Measurements from ENCODE around the gene SMPX. TPM values are rescaled to one million over a fixed set of nuclear protein-coding genes. Genes with fewer than 3 reads are reported as not detected.

Gene SMPX
- total and polyA plus RNA-seq, 12 donors, result 171 to 894 (median 696) TPM

DNA sequence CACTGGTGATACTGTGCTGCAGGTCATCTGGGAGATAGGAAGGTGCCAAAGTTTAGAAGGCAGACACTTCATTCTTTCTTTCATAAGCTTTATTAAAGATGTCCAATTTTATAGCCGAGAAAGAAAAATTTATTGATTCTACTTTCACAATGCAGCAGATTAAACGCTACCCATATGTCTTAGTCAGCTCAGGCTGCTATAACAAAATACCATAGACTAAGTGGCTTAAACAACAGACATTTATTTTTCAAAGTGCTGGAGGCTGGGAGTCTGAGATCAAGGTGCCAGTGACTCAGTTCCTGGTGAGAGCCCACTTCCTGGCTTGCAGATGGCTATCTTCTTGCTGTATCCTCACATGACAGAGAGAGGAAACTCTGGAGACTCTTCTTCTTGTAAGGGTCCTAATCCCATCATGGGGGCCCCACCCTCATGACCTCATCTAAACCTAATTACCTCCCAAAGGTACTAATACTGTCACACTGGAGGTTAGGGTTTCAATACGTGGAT lies 66.4 kb downstream of the SMPX start:
- no peak overlapping the region for H3K4me3 ChIP-seq
- H3K36me3 ChIP-seq, result no peaks in the 10 kb centered on the region
- TF ChIP-seq, protein P1, sequence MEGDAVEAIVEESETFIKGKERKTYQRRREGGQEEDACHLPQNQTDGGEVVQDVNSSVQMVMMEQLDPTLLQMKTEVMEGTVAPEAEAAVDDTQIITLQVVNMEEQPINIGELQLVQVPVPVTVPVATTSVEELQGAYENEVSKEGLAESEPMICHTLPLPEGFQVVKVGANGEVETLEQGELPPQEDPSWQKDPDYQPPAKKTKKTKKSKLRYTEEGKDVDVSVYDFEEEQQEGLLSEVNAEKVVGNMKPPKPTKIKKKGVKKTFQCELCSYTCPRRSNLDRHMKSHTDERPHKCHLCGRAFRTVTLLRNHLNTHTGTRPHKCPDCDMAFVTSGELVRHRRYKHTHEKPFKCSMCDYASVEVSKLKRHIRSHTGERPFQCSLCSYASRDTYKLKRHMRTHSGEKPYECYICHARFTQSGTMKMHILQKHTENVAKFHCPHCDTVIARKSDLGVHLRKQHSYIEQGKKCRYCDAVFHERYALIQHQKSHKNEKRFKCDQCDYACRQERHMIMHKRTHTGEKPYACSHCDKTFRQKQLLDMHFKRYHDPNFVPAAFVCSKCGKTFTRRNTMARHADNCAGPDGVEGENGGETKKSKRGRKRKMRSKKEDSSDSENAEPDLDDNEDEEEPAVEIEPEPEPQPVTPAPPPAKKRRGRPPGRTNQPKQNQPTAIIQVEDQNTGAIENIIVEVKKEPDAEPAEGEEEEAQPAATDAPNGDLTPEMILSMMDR (IDR thresholded peaks at IDR 0.05), result no peak
- no peaks in the 10 kb centered on the region for H3K9me3 ChIP-seq
- no peak for DNase-seq
- intact Hi-C loops (cut with DNase I), result no loop called here
- no peak overlapping the region for H3K27ac ChIP-seq
- no peaks in the 10 kb centered on the region for H3K4me1 ChIP-seq
- H3K27me3 ChIP-seq, result no peaks in the 10 kb centered on the region
- 91 to 93% methylated on average over 3 of the region's 3 CpGs for WGBS, 2 donors
- ATAC-seq, result no peak

DNA sequence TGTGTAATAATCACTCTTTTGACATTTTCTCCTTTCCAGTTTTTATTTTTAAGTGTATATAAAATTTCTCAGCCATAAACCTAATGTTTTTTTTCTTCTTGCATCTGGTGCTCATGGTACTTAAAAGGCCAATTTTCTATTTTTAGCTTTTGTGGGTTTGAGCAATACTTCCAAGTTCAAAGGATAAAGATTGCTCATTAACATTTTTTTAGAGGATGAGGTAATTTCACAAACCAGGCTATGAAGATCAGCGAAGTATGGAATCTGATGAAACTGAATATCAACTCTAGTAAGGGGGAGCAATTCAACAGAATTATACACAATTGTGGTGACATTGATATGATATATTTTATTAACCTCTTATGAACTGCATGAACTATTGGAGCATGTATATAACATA lies 74.0 kb downstream of the SMPX start:
- H3K9me3 ChIP-seq, result no peaks in the 10 kb centered on the region
- ATAC-seq (no peak), DNase-seq (no peak)
- TF ChIP-seq, protein P1 (IDR thresholded peaks at IDR 0.05), result no peak
- no peak overlapping the region for H3K4me3 ChIP-seq
- no peaks in the 10 kb centered on the region for H3K27me3 ChIP-seq
- H3K36me3 ChIP-seq, result no peaks in the 10 kb centered on the region
- no peaks in the 10 kb centered on the region for H3K4me1 ChIP-seq
- WGBS, 2 donors, result 75 to 90% methylated on average over 1 of the region's 1 CpG
- intact Hi-C loops (cut with DNase I), result no loop called here
- H3K27ac ChIP-seq, result no peak overlapping the region

DNA sequence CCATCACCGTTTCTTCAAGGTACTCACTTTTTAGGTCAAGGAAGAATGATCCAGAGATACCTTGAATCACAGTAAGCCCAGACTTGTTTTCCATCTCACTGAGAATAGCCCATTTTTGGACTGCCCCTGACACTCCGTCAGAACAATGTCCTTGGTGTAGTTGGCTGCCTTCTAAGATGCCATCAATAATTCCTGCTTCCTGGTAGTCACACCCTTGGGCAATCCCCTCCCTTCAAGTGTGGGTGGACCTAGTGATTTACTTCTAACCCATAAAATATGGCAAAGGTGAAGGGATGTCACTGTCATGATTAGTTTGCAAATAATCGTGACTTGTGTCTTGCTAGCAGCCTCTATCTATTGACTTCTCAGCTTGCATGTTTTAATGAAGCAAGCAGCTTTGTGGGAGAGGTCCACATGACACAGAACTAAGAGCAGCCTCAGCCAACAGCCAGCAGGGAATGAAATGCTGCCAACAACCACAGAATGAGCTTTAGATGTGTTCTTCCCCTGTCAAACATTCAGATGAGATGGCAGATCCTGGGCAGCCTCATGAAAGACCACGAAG lies 79.8 kb downstream of the SMPX start:
- ATAC-seq, result no peak
- H3K27ac ChIP-seq, result no peak overlapping the region
- no peaks in the 10 kb centered on the region for H3K4me1 ChIP-seq
- H3K36me3 ChIP-seq, result no peaks in the 10 kb centered on the region
- 67 to 83% methylated on average over 4 of the region's 4 CpGs for WGBS, 2 donors
- peaks cover 0 to 24% (median 0%) of the 10 kb centered on the region in 7 donors for H3K27me3 ChIP-seq
- H3K9me3 ChIP-seq, result no peaks in the 10 kb centered on the region
- no peak overlapping the region for H3K4me3 ChIP-seq
- no peak for DNase-seq
- TF ChIP-seq, protein P1 (IDR thresholded peaks at IDR 0.05), result no peak
- intact Hi-C loops (cut with DNase I), result no loop called here

DNA sequence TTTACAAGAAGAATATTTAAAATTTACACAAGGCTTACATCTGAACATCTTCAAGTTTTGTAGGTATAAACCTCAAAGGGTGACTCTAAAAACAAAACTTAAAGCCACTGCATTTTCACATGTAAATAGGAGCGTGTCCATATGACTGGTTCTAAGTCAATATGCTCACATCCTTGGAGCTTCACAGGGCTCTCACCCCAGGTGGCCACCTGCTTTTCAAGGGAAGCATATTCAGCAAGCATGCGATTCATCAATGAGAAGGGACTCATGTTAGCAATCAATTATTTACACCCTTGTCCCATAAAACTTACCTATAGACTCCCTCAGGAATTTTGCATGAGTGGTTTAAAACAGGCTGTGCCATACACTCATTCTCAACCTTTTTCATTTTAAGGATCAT lies 82.0 kb downstream of the SMPX start:
- intact Hi-C loops (cut with DNase I), result no loop called here
- Histone ChIP-seq H3K36me3 (no peaks in the 10 kb centered on the region), H3K27ac (no peak overlapping the region), H3K4me1 (no peaks in the 10 kb centered on the region), H3K9me3 (no peaks in the 10 kb centered on the region), H3K27me3 (peaks cover 0 to 31% (median 0%) of the 10 kb centered on the region in 7 donors), H3K4me3 (no peak overlapping the region)
- TF ChIP-seq, protein P1 (IDR thresholded peaks at IDR 0.05), result no peak
- DNase-seq (no peak), ATAC-seq (no peak)
- WGBS, 2 donors, result 50 to 65% methylated on average over 2 of the region's 2 CpGs
